ENCODE data around the gene DDC.
"Not testable (repeated sequence)": the region's sequence is repeated elsewhere in the genome, so short reads cannot be mapped to it uniquely, and the experiment has no call there.

The DDC gene

DNA sequence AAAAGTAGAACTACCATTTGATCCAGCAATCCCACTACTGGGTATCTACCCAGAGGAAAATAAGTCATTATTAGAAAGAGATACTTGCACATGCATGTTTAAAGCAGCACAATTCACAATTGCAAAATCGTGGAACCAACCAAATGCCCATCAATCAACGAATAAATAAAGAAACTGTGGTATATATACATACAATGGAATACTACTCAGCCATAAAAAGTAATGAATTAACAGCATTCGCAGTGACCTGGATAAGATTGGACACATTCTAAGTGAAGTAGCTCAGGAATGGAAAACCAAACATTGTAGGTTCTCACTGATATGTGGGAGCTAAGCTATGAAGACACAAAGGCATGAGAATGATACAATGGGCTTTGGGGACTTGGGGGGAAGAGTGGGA is 45.9 kb downstream of the DDC start:
- DNase-seq (ENCODE audit: low read depth), result not testable (repeated sequence)

DNA sequence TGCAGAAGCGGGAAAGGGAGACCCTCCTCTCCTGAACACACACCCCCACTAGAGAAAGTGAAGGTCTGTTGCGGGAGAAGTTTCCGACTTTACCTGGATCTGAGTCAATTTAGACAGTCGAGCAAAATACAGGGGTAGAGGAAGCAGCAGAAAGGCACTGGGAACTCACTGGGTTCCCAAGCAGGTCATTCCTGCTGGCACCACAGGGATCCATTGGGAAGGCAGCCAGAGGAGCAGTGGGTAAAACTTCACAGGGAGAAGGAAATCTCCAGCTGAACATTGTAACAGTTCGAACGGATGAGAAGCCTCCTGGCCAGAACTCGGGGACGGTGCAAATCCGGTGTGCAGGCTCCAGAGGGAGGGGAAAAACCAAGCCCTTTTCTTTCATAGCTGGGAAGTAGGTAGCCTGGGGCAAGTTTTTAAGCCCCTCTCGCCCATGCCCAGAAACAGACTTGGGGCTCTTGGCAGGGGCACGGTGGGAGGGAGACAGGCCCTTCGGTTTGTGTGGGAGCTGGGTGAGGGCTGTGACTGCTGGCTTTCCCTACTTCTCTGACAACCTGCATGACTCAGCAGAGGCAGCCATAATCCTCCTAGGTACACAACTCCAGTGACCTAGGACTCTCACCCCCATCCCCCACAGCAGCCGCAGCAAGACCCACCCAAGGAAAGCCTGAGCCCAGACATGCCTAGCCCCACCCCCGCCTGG is 51.9 kb downstream of the DDC start:
- DNase-seq (ENCODE audit: low read depth), result no peak

DNA sequence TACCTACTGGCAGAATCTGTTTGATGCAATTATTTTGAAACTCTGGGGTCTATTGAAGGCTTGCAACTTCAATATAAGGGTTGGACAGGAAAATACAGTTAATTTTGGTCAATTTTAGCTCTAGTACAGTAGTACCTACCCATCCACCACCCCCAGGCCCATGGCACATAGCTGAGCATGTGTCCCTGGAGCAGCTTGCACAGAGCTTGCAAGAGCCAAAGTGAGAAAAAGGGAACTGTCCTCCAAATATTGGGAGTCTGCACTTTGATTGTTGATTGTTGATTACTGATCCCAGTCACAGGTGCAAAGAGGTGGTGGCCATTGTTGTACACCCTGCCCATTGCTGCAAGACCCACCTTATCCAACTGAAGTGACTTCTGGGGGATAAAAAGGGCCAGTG is 52.8 kb downstream of the DDC start:
- no peak for DNase-seq (ENCODE audit: low read depth)

DNA sequence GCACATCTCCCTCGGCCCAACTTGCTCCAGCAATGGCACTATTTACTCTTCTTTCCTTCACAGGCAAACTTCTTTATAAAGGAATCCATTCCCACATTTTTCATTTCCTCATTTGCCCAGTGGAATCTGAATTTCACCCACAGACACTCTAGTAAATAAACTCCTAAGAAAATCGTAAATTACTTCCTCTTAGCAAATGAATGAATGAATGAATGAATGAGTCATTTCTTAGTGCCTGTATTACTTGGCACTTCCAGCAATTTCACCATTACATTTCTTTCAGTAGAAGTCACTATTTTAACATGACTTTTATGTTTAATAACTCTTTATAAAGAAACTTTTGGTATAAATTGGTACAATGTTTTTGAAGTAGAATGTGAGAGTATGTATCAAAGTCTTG is 55.7 kb downstream of the DDC start:
- no peak for DNase-seq (ENCODE audit: low read depth)

DNA sequence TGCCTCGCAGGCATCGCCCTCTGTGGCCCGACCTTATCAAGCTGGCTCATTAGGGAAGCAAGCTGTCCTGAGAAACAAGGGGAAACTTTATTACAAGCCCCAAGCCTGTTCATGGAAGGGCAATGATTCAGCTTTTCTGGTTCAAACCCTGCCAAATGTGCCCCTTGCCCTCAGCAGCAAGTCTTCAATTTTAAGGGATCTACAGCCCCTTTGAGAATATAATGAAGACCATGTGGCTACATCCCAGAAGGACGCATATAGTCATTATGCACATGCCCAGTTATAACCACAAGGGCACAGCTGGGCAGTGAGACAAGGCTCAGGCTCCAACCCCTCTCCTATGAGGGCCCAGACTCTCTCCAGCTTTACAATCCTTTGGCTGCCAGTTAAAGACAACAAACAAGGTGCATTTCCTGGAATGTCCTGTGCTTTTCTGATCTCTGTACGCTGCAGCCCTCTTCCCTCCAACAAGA is 56.7 kb downstream of the DDC start:
- DNase-seq (ENCODE audit: low read depth), result no peak

DNA sequence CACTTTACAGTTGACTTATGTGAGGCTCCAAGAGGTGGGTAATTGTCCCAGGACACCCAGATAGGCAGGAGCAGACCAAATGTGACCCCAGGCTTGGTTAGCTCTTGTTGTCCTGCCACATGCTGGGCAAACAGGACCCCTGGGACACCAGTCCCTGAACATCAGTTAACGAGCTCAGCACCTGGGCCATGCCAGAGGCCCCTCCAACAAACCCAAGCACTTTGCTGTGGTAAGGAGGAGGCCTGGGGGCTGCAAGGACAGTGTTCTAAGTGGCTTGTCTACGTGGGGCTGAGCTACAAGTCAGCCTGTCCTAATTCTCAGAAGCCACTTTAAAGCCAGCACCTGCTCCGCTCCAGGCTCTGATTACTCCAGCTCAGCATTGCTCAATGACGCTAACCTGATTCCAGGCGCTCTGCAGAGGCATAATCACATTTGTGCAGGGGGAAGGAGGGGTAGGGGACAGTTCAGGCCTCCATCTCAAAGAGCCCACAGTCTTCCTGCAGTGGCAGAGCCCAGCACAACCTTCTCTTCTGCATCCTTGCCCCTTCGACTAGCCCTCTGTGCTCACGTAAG is 57.2 kb downstream of the DDC start:
- no peak for DNase-seq (ENCODE audit: low read depth)

DNA sequence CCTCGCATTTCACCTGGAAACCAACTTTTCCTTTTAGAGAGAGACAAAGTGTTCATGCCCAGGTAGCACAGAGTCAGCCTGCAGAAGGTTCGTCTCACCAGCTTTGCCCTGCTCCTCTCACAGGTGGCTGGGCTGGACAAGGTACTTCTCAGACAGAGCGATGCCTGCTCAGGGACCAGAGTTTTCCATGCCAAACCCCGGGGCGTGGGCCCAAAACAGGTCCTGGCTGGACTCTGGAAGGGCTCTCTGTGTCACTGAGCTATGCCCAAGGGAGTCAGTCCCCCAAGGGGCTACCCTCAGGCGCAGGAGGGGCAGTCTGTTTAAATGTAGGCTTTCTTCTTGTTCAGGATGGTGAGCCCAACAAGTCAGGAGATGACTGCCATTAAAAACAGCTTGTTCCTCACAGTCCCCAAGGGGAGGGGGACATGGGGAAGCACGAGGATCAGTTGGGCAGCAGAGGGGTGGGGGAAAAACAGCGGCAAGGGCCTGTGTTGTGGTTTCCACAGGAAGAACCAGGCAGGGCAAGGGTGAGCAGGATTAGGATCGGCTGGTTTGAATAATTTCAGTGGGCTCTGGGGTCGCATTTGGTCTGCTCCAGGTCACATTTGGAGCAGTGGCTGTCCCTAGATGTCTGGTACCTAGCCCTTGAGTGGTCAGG is 59.5 kb downstream of the DDC start:
- DNase-seq (ENCODE audit: low read depth), result no peak

DNA sequence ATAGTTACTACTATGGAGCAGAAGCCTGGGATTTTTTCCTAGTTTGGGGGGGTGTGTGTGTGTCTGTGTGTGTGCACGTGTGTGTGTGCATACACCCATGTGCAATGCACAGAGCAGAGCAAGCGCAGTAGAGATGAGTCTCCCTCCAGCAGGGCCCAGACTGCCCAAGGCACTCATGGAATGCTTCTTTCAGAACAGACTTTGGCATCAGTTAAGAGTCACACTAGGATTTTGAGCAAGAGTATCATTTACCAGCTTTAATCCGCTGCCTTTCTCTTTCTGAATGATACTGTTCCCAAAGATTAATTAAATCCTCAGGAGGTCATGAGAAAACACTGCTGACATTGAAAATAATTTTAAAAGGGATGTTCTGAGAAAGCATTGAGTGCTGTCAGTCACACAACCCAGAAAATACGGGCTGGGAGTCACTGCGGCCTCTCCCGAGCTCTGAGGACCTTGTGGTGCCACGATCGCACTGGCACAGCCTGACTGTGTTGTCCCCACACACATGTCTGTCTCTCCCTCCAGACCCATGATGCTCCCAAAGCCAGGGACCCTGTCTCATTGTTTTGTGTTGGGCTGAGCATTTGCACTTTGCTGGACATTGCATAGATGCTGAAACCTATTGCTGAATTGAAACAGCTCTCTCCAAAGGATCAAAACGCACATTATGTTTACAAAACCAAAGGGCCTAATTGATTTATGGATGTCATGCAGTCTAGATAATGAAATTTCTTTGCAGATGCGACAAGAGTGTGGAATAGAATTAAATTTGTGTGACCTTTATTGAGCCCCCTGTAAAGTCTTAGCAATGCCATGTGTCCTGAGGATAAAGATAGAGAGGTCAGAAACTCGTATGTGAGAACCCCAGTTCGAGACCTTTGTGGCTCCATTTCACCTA is 60.3 kb downstream of the DDC start:
- DNase-seq (ENCODE audit: low read depth), result no peak

DNA sequence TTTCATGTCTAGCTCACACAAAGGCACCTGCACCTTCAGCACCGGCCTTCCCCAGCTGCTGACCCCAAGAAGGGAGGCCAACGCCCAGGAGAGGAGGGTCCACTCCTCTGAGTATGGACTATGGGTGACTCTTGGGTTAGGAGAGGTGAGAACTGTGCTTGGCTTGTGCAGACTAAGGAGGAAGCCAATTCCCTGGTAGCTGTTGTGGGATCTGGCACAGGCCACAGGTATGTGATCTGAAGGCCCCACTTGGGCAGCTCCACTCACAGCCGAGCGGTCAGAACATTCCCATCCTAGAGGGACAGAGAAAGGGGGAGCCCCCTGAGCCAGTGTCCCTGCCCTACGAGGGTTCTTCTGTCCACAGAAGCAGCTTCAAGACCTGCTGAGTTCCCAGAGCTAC is 62.3 kb downstream of the DDC start:
- no peak for DNase-seq (ENCODE audit: low read depth)

DNA sequence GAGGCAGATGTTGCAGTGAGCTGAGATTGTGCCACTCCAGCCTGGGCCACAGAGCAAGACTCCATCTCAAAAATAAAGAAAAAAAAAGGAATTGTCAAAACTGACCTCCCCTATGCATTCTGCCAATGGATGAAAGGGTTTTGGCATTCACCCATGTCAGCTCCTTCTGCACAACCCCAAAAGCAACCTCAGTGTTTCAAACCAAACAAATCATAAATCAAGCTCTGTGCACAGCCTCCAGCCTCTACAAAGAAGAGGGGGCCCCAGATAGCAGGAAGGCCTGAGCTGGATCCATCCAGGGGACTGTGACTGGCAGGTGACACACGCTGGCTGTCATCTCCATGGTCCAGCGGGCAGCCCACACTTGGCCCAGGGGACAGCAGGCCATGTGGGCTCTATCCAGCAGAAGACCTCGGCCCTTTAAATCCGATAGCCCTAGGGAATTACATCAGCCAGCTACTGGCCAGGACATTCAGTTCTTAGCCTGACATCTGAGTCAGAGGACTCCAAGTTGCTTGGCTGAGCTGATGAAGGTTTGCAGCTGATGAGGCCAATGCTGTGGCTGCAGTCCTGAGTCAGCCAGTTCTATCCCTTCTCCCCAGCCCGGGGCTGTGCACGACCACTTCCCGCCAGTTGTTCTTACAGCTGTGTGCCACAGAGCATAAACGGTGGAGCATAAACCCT is 63.1 kb downstream of the DDC start:
- no peak for DNase-seq (ENCODE audit: low read depth)

DNA sequence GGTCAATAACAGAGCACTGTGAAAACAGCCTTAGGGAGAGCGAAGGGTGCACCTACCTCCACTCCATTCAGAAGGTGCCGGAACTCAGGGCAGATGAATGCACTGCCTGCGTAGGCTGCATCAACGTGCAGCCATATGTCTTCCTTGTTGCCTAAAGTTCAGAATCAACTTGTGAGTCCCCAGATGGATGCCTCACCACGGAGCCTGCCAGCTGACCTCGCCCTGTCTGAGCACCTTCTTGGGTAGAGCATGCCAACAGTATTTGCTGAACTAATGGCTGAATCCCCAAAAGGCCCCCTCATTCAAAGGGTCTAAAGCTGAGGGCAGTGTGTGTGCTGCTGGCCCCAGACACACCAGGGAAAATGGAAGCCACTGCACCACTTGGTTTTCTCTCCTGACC is 66.1 kb downstream of the DDC start:
- DNase-seq (ENCODE audit: low read depth), result no peak

DNA sequence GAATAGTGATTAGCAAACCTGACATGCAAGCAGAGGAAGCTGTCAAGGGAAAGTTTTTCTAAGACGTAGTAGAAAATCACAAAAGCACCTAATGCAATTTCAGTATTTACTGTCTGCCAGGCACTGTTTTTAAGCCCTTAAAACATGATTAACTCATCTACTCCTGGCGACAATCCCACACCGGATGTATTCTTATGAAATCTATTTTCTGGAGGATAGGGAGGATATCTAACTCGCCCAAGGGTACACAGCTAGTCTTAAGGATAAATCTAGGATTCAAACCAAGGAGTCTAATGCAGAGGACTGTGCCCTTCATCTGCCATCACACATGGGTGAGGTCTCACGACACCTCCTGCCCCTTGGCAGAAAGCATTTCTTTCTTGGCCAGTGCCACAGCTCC is 67.2 kb downstream of the DDC start:
- no peak for DNase-seq (ENCODE audit: low read depth)

DNA sequence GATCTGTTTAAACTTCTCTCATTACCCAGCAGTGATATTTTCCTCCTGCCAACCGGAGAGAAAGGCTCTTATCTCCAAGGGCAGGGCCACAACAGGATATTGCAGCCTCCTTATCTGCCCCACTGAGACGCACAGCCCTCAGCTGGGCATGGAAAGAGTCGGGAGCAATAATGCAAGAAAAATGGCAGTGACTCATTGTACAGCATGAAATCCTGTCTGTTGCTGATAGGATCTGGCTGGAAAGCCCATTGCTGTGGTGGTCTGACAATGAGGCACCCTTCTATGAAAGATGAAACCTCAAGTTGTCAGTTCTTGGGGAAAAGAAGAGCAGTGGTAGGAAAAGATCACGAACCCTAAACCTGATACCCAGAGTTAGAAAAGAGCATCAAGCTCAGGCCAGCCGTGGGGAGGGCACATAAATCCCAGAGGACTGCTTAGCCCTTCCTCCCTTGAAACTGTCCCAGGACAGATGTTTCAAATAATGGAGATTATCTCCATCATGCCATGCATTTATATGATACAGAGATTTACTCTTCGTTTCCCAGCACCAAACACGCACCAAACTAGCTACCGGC is 68.0 kb downstream of the DDC start:
- DNase-seq (ENCODE audit: low read depth), result no peak

DNA sequence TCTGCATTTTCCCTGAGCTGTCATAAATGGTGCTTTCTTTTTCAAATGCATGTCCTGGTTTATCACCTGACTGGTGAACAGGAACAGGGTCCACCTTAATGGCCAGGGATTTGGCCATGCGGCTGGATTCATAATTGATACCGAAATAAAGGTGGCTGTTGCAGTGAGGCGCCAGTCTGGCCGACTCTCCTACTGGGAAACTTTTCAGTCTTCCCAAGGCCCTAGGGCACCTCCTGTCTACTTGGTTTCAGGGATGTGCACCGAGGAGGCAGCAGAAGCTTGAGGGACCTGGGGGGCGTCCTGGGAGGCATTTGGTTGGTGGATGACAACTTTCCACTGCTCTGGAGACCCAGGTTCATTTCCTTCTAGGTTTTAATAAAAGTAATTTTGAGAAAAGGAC is 68.6 kb downstream of the DDC start:
- no peak for DNase-seq (ENCODE audit: low read depth)

DNA sequence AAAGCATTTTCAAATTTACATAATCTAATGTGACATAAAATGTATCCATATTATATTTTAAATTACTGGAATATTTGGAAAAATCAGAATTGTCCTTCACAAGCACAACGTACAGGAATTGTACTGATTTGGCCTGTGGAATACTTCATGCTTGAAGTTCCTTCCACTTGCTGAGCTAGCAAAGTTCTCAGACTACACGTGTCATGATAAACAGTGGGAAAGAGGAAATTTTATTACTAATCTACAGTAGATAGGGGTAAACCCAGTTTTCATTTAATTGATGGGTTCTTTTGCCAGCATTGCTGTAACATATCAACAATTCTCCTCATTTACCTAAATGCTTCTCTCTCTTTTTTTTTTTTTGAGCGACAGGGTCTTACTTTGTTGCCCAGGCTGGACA is 69.5 kb downstream of the DDC start:
- DNase-seq (ENCODE audit: low read depth), result no peak

DNA sequence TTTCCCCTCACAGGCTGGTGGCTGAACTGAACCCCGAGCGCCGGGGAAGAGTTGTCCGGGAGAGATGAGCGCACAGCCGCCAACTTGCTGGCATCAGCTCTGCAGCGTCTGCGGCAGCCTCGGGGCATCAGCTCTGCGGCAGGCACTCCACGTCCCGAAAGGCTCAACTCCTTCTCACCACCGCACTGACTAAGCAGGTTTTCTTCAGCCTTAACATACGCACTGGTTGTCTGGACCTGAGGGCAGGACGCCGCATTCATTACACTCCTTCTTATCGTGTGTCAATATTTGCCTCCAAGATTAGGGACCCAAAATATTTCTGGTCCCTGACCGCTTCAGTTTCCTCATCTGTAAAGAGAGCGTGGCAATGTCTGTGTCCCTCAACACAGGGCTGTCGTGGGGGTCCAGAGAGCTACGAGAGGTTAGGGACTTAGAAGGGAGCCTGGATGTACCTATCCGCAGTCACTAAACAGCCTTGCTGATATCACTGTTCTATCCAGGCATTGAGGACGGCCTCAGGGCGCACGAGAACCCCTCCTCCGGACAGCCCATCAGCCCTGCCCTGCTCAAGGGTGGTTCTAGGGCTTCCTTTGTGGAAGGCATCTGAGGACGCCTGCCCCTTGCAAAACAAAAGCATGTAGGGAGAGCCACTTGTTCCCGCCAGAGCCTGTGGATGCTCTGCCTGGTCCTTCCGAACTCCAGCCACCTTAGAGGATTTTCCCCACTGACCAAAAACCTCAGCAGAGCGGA is 72.3 kb downstream of the DDC start:
- no peak for DNase-seq (ENCODE audit: low read depth)

DNA sequence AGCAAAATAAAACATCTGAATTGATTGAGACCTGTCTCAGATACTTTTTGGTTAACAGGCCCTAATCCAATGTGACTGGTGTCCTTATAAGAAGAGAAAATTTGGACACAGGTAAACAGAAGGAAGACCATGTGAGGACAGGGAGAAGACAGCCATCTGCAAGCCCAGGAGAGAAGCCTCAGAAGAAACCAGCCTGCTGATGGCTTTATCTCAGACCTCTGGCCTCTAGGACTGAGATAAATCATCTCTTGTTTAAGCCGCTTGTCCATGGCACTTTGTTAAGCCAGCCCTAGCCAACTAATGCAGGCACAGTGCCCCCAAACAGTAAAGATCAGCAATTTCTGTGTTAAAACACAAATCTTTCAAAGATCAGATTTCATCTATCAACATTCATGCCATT is 73.3 kb downstream of the DDC start:
- no peak for DNase-seq (ENCODE audit: low read depth)

DNA sequence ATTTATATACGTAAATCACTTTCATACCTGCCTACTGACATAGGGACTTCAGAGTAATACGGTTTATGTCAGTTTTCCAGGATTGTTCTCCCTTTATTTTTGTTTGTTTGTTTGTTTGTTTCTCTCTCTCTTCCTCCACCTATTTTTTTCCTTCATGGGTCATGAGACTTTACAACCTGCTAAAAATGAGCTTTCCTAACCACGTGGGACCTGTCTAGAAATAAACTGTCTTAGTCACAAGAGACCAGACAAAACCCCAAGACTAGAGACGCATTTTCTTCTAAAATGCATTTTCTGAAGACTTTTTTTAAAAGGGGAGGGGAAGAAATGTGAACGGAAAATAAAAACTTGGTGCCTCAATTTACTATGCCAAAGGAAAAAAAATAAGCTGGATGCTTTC is 74.0 kb downstream of the DDC start:
- no peak for DNase-seq (ENCODE audit: low read depth)

DNA sequence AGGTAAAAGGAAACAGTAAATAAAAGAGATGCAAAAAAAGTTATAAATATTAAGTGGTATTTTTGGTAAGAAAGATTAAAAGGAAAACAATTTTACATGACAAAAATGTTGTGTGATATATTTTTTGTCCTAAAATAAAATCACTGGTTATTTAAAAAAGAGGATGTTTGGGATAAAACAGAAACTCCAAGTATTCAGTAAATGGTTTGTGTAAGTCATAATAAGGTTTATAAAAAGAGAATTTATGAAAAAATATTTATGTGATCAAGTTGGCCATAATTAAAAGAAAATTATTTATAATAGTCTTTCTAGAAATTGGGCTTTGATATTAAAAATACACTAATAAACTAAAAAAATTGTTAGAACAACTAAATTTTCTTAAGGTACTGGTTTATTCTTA is 76.8 kb downstream of the DDC start:
- no peak for DNase-seq (ENCODE audit: low read depth)

DNA sequence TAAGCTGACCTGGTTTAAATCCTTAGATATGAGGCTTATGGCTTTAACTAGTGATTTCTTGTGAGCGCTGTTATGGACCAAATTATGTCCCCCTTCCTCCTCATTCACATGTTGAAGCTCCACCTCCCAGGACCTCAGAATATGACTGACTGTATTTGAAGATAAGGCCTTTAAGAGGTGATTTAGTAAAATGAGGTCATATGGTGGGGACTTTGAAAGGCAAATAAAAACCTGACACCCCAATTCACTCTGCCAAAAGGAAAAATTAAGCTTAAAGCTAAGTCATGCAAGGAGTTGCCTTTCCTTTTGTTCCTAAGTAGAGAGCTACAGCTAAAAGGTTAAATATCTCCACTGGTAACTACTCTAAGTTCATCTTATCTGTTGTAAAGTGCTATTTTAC is 78.7 kb downstream of the DDC start:
- no peak for DNase-seq (ENCODE audit: low read depth)

DNA sequence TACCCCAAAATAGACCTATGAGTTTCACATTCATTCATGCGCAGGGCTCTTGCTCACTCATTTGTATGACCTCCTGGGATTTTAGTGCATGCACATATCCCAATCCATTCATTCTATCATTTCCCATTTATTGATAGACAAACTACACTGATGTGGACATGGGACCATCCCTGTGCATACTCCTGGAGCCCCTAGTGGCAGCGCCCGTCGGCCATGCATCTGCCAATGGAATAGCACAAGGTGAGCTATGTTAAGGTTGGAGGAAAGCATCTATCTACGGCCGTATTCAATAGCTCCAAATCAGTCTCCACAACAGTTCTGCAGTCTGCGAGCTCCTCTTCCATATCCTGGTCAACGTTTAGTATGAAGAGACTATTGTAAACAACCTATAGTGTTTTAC is 83.3 kb downstream of the DDC start:
- no peak for DNase-seq (ENCODE audit: low read depth)
